Glutamatergic neuron (in vitro differentiated cells): ENCODE measurements around the gene PDC. TPM values are rescaled to one million over a fixed set of nuclear protein-coding genes. Genes with fewer than 3 reads are reported as not detected.

Source experiments
- DNase-seq: peaks from one replicate; pipeline ENCODE4 v3.0.0; 2022
- H3K27ac Mint-ChIP-seq: one replicate; pipeline ENCODE4 v1.8.0; 2020; ENCODE audit warnings: mild to moderate bottlenecking, mixed read lengths, inconsistent platforms; ENCODE audit not compliant: unreplicated experiment
- H3K27me3 Mint-ChIP-seq: one replicate; pipeline ENCODE4 v1.8.0; 2020; ENCODE audit warnings: mild to moderate bottlenecking, moderate library complexity, mixed read lengths, inconsistent platforms; ENCODE audit not compliant: unreplicated experiment
- H3K36me3 Mint-ChIP-seq: one replicate; pipeline ENCODE4 v1.8.0; 2020; ENCODE audit warnings: mild to moderate bottlenecking, mixed read lengths, inconsistent platforms; ENCODE audit not compliant: unreplicated experiment
- H3K4me1 Mint-ChIP-seq: one replicate; pipeline ENCODE4 v1.8.0; 2020; ENCODE audit warnings: mild to moderate bottlenecking, low read depth, mixed read lengths, inconsistent platforms; ENCODE audit not compliant: unreplicated experiment
- H3K4me3 Mint-ChIP-seq: one replicate; pipeline ENCODE4 v1.8.0; 2020; ENCODE audit warnings: mild to moderate bottlenecking, mixed read lengths, inconsistent platforms; ENCODE audit not compliant: unreplicated experiment
- H3K9me3 Mint-ChIP-seq: one replicate; pipeline ENCODE4 v1.8.0; 2020; ENCODE audit warnings: mild to moderate bottlenecking, moderate library complexity, mixed read lengths, inconsistent platforms; ENCODE audit not compliant: unreplicated experiment
- CTCF ChIP-seq: fragments of 200-600 bp; sonication (generic); IDR thresholded peaks from one replicate; pipeline ENCODE4 v1.5.0; 2021; ENCODE audit not compliant: partially characterized antibody, unreplicated experiment
- total RNA-seq: library from RNA; stranded (reverse); fragmentation: NEBNext Ultra II Directional; extraction: Animal tissue kit (Norgen Biotek cat#: 25700); gene quantifications from one replicate; pipeline ENCODE4 v1.2.1, GENCODE V29; 2021; ENCODE audit not compliant: unreplicated experiment

The PDC gene
- total RNA-seq, 1 donor from 2014 or later, result not detected

- H3K9me3 Mint-ChIP-seq, result no peaks in the 10 kb centered on the region
These were observed 36.4 kb downstream of the PDC start for GRCh38 chr1:186424539-186424938.

GRCh38 chr1:186421446-186421845 is 39.5 kb downstream of the PDC start:
- Mint-ChIP-seq H3K4me3 (no peak overlapping the region), H3K4me1 (peaks cover 1% of the 10 kb centered on the region), H3K27ac (no peak overlapping the region), H3K27me3 (peaks cover 2% of the 10 kb centered on the region), H3K9me3 (no peaks in the 10 kb centered on the region), H3K36me3 (no peaks in the 10 kb centered on the region)
- no peak for TF ChIP-seq CTCF
- no peak for DNase-seq

More at GRCh38 chr1:186424539-186424938, 36.4 kb downstream of the PDC start:
- H3K4me1 Mint-ChIP-seq, result peaks cover 1% of the 10 kb centered on the region
- H3K36me3 Mint-ChIP-seq, result no peaks in the 10 kb centered on the region
- TF ChIP-seq CTCF, result no peak
- DNase-seq, result no peak
- H3K27me3 Mint-ChIP-seq, result no peaks in the 10 kb centered on the region
- no peak overlapping the region for H3K4me3 Mint-ChIP-seq
- no peak overlapping the region for H3K27ac Mint-ChIP-seq

GRCh38 chr1:186420923-186421322 is 40.0 kb downstream of the PDC start:
- no peak for DNase-seq
- no peak overlapping the region for H3K4me3 Mint-ChIP-seq
- H3K27ac Mint-ChIP-seq, result no peak overlapping the region
- H3K36me3 Mint-ChIP-seq, result no peaks in the 10 kb centered on the region
- peaks cover 1% of the 10 kb centered on the region for H3K4me1 Mint-ChIP-seq
- no peak for TF ChIP-seq CTCF
- no peaks in the 10 kb centered on the region for H3K9me3 Mint-ChIP-seq
- H3K27me3 Mint-ChIP-seq, result peaks cover 2% of the 10 kb centered on the region

GRCh38 chr1:186420311-186420710 is 40.6 kb downstream of the PDC start:
- no peaks in the 10 kb centered on the region for H3K36me3 Mint-ChIP-seq

GRCh38 chr1:186418503-186418902 is 42.4 kb downstream of the PDC start:
- H3K4me3 Mint-ChIP-seq, result no peak overlapping the region
- H3K4me1 Mint-ChIP-seq, result peaks cover 1% of the 10 kb centered on the region
- H3K27ac Mint-ChIP-seq, result no peak overlapping the region
- no peak for DNase-seq
- H3K9me3 Mint-ChIP-seq, result no peaks in the 10 kb centered on the region
- H3K36me3 Mint-ChIP-seq, result no peaks in the 10 kb centered on the region
- H3K27me3 Mint-ChIP-seq, result peaks cover 2% of the 10 kb centered on the region
- TF ChIP-seq CTCF, result no peak

More at GRCh38 chr1:186420311-186420710, 40.6 kb downstream of the PDC start:
- Mint-ChIP-seq H3K4me3 (no peak overlapping the region), H3K27ac (no peak overlapping the region), H3K4me1 (peaks cover 1% of the 10 kb centered on the region), H3K27me3 (peaks cover 2% of the 10 kb centered on the region), H3K9me3 (no peaks in the 10 kb centered on the region)
- no peak for DNase-seq
- TF ChIP-seq CTCF, result no peak
